Measurements from ENCODE around the gene RCSD1.
A peak's percentile ranks its signal among the peaks of the same experiment; 100 is the strongest.

RCSD1 gene

DNA sequence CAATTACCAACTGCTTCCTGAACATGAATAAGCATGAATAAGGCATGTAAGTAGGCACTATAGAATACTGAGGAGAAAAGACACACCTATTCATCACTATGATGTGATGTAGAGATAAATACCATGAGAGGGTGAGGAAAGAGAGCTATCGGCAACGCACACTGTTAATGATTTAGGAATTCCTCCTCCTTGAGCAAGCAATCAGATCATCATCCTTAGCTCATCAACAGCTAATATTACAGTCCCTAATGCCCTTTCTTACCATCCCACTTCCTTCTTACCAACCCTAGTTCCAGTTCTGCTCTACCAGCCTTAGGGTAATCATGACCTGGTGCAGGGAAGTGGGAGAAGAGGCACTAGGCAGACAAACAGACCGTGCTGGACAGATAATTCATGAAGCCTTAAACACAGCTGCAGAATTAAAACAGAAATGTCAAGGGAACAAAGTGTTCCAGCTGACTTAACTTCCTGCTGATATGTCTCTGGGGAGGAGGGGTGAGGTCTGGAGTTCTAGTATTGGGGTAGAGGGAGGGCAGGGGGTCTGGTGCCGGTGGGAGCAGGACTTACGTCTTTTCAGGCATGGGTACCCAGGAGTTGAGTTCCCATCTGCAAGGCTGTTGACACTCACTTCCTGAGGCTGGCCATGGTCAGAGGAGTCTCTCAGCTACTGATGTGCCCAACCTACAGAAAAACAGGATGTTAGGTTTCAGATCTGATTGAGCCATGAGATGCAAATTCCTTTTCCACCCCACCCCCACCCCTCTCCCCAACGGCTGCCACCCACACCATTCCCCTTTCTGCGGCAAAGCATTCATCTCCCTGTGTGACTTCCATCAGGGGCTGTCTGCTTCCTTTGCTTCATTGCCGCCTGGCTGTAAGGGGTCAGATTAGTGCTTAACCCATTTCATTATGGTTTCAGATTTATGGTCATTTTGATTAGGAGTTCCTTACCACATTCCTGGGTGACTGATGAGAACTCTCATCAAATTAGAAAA is 12.6 kb upstream of the RCSD1 start:
- no peak for DNase-seq (ENCODE audit: low read depth in 1 of 2, low spot score in 1 of 2)

DNA sequence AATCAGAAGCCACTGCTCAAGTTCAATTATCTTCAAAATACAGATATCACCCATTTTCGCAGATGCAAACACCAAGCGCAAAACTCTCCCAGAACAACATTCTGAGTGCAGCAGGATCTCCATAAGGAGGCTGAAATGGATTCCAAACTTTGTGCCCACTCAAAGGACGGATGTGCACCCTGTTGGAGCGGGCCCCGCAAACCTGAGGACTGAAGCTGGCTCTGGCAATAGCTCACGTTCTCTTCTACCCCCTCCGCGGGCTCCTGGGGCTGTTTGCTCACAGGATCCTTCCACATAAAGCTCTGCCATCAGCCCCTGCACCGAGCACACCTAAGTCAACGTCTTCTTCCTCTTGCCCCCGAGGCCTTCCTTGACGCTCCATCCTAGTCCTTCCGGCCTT is 11.7 kb upstream of the RCSD1 start:
- no peak for DNase-seq (ENCODE audit: low read depth in 1 of 2, low spot score in 1 of 2)

DNA sequence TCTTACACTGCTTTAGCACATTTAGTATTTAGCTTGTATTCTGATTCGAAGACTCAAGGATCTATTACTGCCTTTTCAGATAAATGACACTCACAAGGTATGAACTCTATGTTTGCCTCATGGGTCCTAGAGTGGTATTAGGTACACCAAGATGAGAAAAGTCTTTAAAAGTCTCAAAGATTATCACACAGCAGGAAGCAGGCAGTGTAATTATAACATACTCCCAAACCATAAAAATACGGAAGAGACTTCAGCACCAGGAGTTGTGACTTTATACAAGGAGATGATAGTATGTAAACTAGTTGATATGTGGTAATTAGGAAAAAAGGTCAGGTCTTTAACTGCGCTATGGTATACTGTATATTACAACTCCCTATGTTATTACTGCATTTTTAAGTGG is 11.2 kb upstream of the RCSD1 start:
- DNase-seq (ENCODE audit: low read depth in 1 of 2, low spot score in 1 of 2), result no peak

DNA sequence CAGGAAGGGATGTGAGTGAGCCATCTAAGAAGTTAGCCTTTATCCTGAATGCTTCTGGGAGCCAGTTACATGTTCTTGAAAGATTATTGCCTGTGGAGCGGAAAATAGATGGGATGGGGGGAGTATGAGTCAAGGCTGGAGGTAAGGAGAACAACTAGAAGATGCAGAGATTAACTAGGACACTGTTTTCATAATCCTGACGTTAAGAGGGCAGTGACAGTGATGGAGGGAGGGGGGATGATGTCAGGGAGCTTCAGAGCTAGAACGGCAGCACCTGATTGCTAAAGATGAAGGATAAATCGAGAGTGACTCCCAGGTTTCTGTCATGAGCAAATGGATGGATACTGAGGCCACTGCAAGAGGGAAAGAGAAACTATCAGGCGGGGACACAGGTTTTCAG is 10.0 kb upstream of the RCSD1 start:
- no peak for DNase-seq (ENCODE audit: low read depth in 1 of 2, low spot score in 1 of 2)

DNA sequence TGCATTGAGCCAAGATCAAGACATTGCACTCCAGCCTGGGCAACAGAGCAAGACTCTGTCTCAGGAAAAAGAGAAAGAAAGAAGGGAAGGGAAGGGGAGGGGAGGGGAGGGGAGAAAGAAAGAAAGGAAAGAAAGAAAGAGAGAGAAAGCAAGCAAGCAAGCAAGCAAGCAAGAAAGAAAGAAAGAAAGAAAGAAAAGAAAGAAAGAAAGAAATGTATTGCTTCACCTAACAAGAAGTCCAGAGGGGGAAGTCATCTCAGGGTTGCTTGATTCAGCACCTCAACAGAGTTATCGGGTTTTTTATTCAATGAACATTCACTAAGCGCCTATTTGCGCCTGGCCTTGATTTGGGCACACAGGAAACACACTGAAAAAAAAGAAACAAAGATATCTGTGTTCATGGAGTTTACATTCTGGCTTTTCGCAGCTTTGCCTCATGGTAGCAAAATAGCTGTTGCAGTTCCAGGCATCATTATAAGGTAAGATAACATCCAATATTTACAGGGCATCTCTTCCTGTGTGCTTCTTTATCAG is 8.2 kb upstream of the RCSD1 start:
- DNase-seq (ENCODE audit: low read depth in 1 of 2, low spot score in 1 of 2), result no peak

DNA sequence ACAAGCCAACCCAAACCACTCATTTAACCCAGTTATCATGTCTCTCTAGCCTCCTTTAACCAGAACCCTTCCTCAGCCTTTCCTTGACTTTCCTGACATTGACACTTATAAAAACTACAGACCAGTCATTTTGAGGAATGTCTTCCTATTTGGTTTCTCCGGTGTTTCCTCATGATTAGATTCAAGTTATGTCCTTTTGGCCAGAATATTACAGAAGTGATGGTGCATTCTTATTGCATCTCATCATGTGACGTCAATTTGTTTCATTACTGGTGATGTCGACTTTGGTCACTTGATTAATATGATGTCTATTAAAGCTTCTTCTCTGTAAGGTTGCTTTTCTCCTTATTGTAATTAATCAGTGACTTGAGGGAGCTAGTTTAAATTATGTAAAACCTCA is 6.1 kb upstream of the RCSD1 start:
- DNase-seq (ENCODE audit: low read depth in 1 of 2, low spot score in 1 of 2), result no peak

DNA sequence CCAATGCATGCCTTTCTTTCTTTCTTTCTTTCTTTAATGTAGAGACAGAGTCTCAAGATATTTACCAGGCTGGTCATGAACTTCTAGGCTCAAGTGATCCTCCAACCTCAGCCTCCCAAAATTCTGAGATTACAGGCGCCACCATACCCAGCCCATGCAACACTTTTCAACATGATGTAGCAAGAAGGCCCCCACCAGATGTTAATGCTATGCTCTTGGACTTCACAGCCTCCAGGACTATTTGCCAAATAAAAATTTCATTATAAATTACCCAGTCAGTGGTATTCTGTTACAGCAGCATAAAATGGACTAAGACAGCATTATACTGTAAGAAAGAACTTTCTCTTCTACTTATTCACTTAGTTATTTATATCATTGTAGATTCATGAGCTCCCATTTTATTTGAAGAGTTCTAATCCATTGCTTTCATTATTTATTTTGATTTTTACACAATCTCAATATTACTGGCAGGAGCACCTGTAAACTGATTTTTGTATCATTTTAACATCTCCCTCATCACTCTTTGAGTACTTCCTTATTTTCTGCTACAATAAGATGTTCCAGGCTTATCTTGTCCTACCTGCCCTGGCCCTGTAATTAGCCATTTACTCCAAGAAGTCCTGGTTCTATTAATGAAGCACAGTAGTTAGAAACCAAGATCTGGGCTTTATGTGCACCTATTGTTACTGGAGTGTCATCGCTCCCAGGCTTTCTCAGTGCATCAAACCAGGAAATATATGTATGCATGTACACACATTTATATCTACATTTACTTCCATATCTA is 4.8 kb upstream of the RCSD1 start:
- DNase-seq (ENCODE audit: low read depth in 1 of 2, low spot score in 1 of 2), result no peak

DNA sequence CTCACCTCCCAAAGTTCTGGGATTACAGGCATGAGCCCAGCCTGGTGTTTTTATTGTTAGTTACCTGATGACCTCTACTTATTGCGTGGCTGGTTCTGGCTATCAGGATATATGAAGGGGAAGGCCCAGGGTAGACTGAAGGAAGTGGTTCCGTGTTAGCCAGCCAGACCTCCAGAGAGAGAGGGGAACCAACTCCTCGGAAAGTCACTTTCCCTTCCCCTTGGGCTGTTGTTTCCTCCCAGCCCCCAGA is 2.5 kb upstream of the RCSD1 start:
- no peak for DNase-seq (ENCODE audit: low read depth in 1 of 2, low spot score in 1 of 2)

DNA sequence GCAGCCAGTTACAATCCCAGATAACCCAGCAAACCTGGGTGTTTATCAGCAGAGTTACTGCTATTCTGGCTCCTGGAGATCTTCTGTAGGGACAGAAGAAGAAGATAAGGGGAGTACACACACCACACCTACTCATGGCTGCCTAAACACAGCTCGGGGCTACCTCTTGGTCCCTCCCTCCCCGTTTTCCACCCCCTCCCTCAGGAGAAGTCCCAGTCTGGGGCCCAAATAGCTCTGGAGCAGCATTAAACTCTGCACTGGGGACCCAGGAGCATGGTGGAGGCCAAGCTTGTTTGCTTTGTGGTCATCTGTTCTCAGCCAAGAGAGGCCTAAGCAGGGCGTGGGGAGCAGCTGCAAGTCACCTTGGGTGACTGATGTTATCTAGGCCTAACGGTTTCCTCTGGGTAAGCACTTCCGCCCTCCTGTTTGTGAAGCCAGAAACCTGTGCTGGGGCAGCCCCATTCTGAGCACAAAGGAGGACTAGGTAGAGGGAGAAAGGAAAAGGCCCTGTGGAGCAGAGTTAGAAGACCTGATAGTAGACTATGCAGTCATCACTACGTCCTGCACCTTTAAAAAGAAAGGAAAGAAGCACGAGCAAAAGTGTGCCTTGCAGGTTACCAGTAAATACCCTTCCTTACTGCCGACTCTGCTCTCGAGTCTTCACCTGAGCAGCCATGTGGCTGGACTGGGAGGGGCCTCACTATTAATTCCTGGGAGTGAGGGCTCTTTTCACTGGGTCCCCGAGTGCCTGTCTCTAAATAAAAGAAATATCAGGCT is 2.0 kb upstream of the RCSD1 start:
- DNase-seq (ENCODE audit: low read depth in 1 of 2, low spot score in 1 of 2), result peak in 1 of 2 donors; percentile 67

DNA sequence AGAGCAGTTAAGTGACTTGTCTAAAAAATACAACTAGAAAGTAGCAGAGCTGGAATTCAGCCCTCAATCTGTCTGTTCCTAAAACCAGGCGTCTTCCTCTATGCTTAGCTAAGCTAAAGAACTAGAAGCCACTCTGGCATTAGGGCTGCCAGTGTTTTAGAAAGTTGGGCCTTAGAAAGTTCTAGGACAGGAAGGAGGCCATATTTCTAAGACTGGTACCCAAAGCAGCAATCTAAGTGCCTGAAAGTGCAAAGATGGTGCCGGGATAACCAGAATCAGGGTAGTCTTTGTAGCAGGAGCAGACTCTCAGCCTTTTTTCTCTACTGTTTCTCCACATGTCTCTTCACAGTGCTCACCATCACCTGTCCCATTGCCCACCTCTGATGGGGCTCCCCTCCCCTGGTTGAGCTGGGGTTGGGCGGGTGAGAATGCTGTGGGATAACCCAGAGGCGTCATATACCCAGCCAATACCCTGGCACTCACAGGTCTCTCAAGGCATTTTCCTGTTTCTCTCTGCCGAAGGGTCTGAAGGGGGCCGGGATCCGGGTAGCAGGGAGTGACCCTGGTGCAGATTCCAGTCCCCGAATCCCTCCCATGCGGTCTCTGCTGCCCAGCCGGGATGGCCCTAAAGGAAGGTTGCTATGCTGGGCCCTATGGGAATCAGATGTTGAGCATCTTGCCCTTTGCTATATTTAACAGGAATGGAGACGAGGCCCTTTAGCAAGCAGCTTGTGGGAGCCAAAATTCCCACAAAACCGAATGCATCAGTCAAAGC is 1.1 kb upstream of the RCSD1 start:
- DNase-seq (ENCODE audit: low read depth in 1 of 2, low spot score in 1 of 2), result no peak

DNA sequence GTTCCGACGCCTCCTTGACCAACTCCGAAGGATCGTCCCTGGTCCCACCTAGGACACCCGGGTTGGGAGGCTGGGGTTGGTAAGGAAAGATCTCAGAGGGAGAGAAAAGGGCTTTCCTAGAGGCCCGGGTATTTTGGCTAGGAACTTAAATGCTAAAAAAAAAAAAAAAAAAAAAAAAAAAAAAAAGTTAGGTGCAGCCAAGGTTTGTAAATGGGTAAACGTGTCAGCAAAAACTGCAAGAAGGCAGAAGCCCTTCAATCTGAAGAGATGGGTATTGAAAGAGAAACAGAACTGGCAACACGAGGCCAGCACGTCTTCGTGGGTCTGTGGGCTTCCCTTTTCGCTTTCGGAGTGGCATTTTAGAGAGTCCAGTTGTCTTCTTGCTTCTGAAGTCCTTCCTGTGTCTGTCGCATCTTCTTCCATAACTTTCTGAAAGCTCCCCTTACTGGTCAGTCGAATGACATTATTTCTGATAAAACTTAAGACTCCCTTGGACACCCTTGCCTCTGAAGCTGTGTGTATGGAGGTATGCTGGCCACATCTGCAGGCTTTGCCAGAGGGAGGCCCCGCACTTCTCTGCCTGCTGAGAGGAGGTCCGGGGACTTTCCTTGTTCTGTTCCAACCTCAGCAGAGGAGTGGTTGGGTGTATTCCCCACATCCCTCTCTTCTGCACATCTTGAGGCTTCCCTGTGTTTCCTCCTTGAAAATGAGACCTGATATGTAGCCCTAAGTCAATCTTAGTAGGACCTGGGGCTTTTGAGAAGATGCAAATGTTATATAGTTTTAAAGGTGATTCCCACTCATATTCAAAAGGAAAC is 745 bp downstream of the RCSD1 start:
- DNase-seq (ENCODE audit: low read depth in 1 of 2, low spot score in 1 of 2), result no peak

DNA sequence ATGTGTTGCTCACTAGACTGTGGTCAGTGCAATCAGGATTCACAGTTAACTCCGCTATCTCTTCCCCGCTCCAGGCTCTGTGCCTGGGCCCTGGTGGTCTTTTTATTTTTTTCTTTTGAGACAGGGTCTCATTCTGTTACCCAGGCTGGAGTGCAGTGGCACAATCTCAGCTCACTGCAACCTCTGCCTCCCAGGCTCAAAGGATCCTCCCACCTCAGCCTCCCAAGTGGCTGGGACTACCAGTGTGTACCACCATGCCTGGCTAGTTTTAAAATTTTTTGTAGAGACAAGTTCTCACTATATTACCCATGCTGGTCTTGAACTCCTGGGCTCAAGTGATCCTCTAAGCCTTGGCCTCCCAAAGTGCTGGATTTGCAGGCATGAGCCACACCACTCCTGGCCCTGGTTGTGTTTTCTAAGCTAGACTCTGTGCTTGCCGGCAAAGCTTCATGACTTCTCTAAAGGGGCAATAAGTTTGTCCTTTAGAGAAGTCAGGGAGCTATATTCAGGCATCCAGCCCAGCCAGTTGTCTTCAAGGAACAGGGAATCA is 1.4 kb downstream of the RCSD1 start:
- no peak for DNase-seq (ENCODE audit: low read depth in 1 of 2, low spot score in 1 of 2)

DNA sequence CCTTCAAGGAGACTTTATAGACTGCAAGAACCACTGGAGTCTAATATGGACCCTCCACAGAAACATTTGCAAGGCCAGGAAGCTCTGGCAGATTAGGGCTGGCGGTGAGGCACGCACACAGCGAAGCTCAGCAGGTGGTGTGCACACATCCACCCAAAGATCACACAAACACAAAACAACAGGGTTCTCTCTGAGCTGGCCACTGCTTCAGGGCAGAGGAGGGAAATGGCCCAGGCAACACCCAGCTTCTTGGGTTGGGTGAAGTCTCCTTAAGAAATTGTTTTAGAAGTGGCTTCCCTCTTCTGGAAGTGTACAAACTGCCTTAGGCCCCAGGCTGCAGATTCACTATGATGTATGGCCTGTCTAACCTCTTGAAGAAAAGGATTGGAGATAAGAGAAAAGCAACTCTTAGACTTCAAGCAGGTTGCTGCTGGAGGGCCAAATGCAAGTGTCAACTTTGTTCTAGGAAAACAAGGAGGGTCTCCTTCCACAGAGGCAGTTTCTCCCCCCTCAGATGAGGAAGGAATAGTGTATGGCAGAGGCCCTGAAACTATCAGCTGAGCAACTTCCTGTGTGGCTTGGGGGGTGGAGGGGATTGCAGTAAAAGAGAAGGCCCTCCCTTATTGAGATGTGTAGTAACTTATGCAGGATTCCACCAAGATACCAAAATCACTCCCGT is 2.0 kb downstream of the RCSD1 start:
- no peak for DNase-seq (ENCODE audit: low read depth in 1 of 2, low spot score in 1 of 2)

DNA sequence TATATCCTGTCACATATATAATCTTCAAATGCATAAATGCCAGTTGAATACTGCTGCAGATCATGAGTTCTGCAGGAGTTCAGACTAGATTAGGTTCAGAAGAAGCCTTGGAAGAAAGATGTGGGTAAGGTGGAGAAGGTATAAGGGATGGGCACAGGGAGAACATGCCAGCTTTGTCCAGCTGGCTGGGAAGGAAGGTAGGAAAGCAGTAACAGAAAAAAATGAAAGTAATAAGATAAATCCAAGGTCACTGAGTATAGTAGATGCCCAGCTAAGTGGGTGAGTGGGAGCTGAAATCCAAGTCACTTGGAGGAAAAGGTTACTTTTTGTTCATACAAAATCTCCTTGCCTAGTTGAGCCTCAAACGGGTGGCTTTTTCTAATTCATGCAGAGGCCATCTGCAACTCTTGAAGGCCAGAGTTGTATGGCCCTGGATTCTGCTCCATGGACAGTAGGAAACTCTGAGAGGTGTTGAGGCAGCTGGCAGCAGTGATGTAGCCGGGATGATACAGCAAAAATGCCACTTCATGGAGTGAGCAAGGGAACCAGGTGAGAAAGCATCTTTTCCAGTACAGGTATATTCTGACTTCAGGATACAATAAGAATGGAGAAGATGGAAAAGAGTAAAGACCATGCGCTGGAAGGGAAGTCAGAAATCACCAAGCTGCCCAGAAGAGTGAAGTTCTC is 3.4 kb downstream of the RCSD1 start:
- no peak for DNase-seq (ENCODE audit: low read depth in 1 of 2, low spot score in 1 of 2)

DNA sequence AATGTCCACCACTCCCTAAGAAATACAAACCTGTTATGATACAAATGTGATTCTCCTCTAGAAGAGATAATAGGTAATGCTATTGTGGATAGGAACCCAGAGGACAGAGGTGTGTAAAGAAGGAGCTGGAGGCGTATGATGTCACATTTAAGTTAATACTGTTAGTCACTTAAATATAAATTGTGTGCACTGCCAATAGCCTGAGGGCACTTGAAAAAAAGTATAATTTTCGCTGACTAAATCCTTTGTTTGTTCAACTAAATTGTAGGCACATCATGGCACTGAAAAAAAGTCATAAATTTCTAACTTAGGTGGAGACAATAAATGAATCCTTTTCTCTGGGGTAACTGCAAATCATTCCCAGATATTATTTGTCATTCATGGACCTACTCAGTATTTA is 4.4 kb downstream of the RCSD1 start:
- DNase-seq (ENCODE audit: low read depth in 1 of 2, low spot score in 1 of 2), result no peak

DNA sequence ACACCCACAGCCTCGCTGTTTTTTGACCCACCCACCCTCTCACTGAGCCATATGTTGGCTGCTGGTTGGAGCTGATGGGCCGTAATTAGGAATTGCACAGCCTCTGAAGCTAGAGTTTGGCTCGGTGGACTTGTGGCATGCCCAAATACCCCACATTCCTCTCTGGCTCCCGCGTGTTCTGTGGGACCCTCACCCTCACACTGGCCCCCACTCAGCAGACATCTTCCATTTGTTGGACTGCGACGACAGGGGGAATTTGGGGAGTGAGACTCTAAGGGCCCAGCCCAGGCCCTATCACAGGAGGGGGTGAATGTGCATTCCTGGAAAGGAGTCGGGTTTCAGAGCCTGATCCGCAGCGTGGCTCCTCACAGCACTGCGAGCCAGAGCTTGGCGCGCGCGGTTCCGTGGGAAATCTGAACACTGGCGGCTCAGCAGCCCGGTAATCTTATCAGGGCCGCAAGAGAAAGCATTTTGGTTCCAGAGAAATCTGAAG is 5.2 kb downstream of the RCSD1 start:
- no peak for DNase-seq (ENCODE audit: low read depth in 1 of 2, low spot score in 1 of 2)

DNA sequence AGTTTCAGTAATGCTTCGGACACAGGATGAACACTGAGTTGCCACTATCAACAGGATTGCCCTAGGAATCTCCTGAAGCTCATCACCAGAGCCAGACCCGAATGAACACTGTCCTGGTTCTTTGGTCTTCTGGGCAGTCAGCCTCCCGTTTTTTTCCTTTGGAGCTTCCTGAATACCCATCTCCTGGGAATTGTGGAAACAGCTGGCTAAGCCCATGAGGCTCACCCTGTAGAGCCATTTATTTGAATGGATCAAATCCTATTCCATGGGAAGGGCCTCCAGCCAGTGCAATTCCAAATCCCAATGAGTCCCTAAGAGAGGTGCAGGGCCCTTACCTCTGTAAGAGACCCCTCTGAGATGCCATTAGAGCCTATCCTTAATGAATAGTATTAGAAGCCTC is 5.9 kb downstream of the RCSD1 start:
- DNase-seq (ENCODE audit: low read depth in 1 of 2, low spot score in 1 of 2), result no peak

DNA sequence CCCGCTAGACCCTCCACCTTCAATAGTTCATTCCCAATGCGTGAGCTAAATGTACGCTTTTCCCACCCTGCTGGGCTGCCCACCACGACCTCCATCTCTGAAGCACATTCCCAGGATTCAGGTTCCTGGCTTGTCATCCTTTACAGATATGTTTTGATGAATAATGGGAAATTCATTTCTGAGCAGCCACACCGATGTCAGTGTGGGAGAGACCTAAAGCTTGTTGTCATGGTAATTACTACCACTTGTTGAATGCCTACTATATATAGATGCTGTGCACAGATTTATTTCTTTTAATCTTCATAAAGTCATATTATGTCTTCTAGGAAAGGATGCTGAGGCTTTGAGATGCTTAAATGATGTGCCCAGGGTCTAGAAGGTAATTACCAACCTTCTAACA is 8.0 kb downstream of the RCSD1 start:
- no peak for DNase-seq (ENCODE audit: low read depth in 1 of 2, low spot score in 1 of 2)

Measured in activated CD4-positive, alpha-beta T cell treated with anti-CD3 and anti-CD28 coated beads, Interleukin-2, amount 50 U/mL, for 24 hours (primary cell).